HCT116 (cell line): ENCODE measurements around the gene NAA15. TPM values are rescaled to one million over a fixed set of nuclear protein-coding genes. Genes with fewer than 3 reads are reported as not detected.
"Not testable (repeated sequence)": the region's sequence is repeated elsewhere in the genome, so short reads cannot be mapped to it uniquely, and the experiment has no call there.

ENCODE experiments used
- ATAC-seq: fragments of 200-7000 bp; cut with Tn5 transposase; 2 replicates; pipeline ENCODE4 v1.9.1; 2020; ENCODE audit warnings: mild to moderate bottlenecking, moderate library complexity
- BruUV-seq: library from RNA; stranded (reverse); fragments of 400-500 nt; replicated peaks from 2 replicates; lab custom pipeline; 2021; lab: Mats Ljungman, UMichigan
- CTCF ChIA-PET: fragments of 300-600 bp; sonication (Branson Sonifier 250); formaldehyde crosslinking; loops from one replicate; lab custom pipeline; 2021; ENCODE audit warnings: antibody characterized with exemption; lab: Charles Lee
- POLR2A ChIA-PET: fragments of 300-600, 350-600 bp; sonication (Branson Sonifier 250); formaldehyde crosslinking; loops from one replicate; lab custom pipeline; 2021; ENCODE audit warnings: antibody characterized with exemption; lab: Charles Lee
- RAD21 ChIA-PET, 2 experiments: fragments of 300-600 bp; sonication (Branson Sonifier 250); formaldehyde crosslinking; loops; one replicate each; lab custom pipeline; 2023; ENCODE audit warnings: low total read pairs in 2 of 2; ENCODE audit not compliant: uncharacterized antibody in 2 of 2, unreplicated experiment in 2 of 2, low non-redundant PET in 1 of 2; lab: Charles Lee
- DNase-seq: peaks from one replicate; pipeline ENCODE4 v3.0.0-alpha.2; 2010; ENCODE audit warnings: low read depth, low spot score
- H2AFZ ChIP-seq: fragments of 200-600 bp; shearing (Covaris generic), sonication (generic); 2 replicates; pipeline ENCODE4 v1.6.1; 2017; ENCODE audit warnings: low read depth, mixed run types, mixed read lengths, antibody characterized with exemption, low read length; ENCODE audit not compliant: poor library complexity, severe bottlenecking
- H3K27ac ChIP-seq: 2 replicates; pipeline ENCODE4 v1.5.1; 2012; ENCODE audit warnings: low read depth, low read length
- H3K27me3 ChIP-seq: fragments of 200-600 bp; sonication (generic); 2 replicates; pipeline ENCODE4 v1.6.1; 2016; ENCODE audit warnings: mixed run types, low read length, mixed read lengths; ENCODE audit not compliant: insufficient read depth
- H3K36me3 ChIP-seq, 2 experiments: fragments of 200-500 bp in 1 of 2; fragments of 200-600 bp in 1 of 2; sonication (Bioruptor generic) in 1 of 2; sonication (generic) in 1 of 2; 2 replicates each; pipeline versions ENCODE4 v1.5.1 to v1.6.1; 2014 to 2016; ENCODE audit warnings: low read length in 2 of 2, inconsistent platforms in 1 of 2, mixed read lengths in 1 of 2, mixed run types in 1 of 2; ENCODE audit not compliant: insufficient read depth in 2 of 2, control insufficient read depth in 1 of 2
- H3K4me1 ChIP-seq, 2 experiments: fragments of 200-600 bp in 1 of 2; sonication (generic) in 1 of 2; 2 replicates each; pipeline versions ENCODE4 v1.5.1 to v1.6.1; 2012 to 2017; ENCODE audit warnings: low read length in 2 of 2, inconsistent platforms in 1 of 2, mild to moderate bottlenecking in 1 of 2, mixed read lengths in 1 of 2, mixed run types in 1 of 2, moderate library complexity in 1 of 2; ENCODE audit not compliant: insufficient read depth in 2 of 2, control insufficient read depth in 1 of 2
- H3K4me2 ChIP-seq: fragments of 200-600 bp; sonication (generic); 2 replicates; pipeline ENCODE4 v1.6.1; 2017; ENCODE audit warnings: mixed run types, low read length, mixed read lengths
- H3K4me3 ChIP-seq, 2 experiments: fragments of 200-600 bp in 1 of 2; sonication (generic) in 1 of 2; replicated peaks in 1 of 2; 2 replicates each; pipeline ENCODE4 v1.5.1; 2011 to 2016; ENCODE audit warnings: low read length in 2 of 2, control low read depth in 1 of 2, low read depth in 1 of 2, mild to moderate bottlenecking in 1 of 2, mixed read lengths in 1 of 2, mixed run types in 1 of 2
- H3K79me2 ChIP-seq: fragments of 200-600 bp; sonication (generic); 2 replicates; pipeline ENCODE4 v1.6.1; 2017; ENCODE audit warnings: mild to moderate bottlenecking, mixed run types, low read length, moderate library complexity, mixed read lengths; ENCODE audit not compliant: insufficient read depth
- H3K9ac ChIP-seq: fragments of 200-600 bp; sonication (generic); 2 replicates; pipeline ENCODE4 v1.6.1; 2016; ENCODE audit warnings: low read length, mixed read lengths
- H3K9me2 ChIP-seq: fragments of 200-600 bp; sonication (generic), shearing (Covaris generic); 2 replicates; pipeline ENCODE4 v1.6.1; 2017; ENCODE audit warnings: mixed run types, mild to moderate bottlenecking, moderate library complexity; ENCODE audit not compliant: insufficient read depth
- H3K9me3 ChIP-seq, 2 experiments: fragments of 200-500 bp in 1 of 2; fragments of 200-600 bp in 1 of 2; sonication (Bioruptor generic) in 1 of 2; sonication (generic) in 1 of 2; 2 replicates each; pipeline ENCODE4 v1.6.1; 2014 to 2017; ENCODE audit warnings: low read length in 2 of 2, mixed read lengths in 2 of 2, inconsistent platforms in 1 of 2, low read depth in 1 of 2, mild to moderate bottlenecking in 1 of 2, mixed run types in 1 of 2, moderate library complexity in 1 of 2; ENCODE audit not compliant: control insufficient read depth in 1 of 2, insufficient read depth in 1 of 2
- H4K20me1 ChIP-seq: fragments of 200-600 bp; sonication (generic), shearing (Covaris generic); 2 replicates; pipeline ENCODE4 v1.6.1; 2017; ENCODE audit warnings: mixed run types, mild to moderate bottlenecking, moderate library complexity; ENCODE audit not compliant: insufficient read depth
- CBX3 ChIP-seq: IDR thresholded peaks from 2 replicates; pipeline ENCODE4 v1.6.1; 2012; ENCODE audit warnings: low read depth
- CEBPB ChIP-seq: IDR thresholded peaks from 2 replicates; pipeline ENCODE4 v1.6.1; 2012; ENCODE audit warnings: low read depth
- ELF1 ChIP-seq: IDR thresholded peaks from 2 replicates; pipeline ENCODE4 v1.6.1; 2012; ENCODE audit warnings: low read depth, borderline replicate concordance
- POLR2AphosphoS5 ChIP-seq: IDR thresholded peaks from 2 replicates; pipeline ENCODE4 v1.6.1; 2011; ENCODE audit warnings: mild to moderate bottlenecking, low read depth, low read length, moderate library complexity
- RAD21 ChIP-seq: IDR thresholded peaks from 2 replicates; pipeline ENCODE4 v1.6.1; 2012; ENCODE audit warnings: low read depth, mild to moderate bottlenecking
- SIN3A ChIP-seq: IDR thresholded peaks from 2 replicates; pipeline ENCODE4 v1.6.1; 2012; ENCODE audit warnings: low read depth
- SP1 ChIP-seq: IDR thresholded peaks from 2 replicates; pipeline ENCODE4 v1.6.1; 2012; ENCODE audit warnings: low read depth
- SRF ChIP-seq: IDR thresholded peaks from 2 replicates; pipeline ENCODE4 v1.6.1; 2012; ENCODE audit warnings: low read depth
- TCF7L2 ChIP-seq: IDR thresholded peaks from 2 replicates; pipeline ENCODE4 v1.7.0; 2011; ENCODE audit warnings: borderline replicate concordance, inconsistent platforms; ENCODE audit not compliant: insufficient read depth, insufficient read length; ENCODE audit errors: extremely low read depth
- ZFX ChIP-seq: fragments of 450-650 bp; IDR thresholded peaks from 2 replicates; pipeline ENCODE4 v1.6.1; 2017
- ZNF274 ChIP-seq: fragments of 200-500 bp; sonication (Bioruptor generic); IDR thresholded peaks from 2 replicates; pipeline ENCODE4 v1.6.1; 2014; ENCODE audit warnings: mild to moderate bottlenecking, low read depth, low read length, inconsistent platforms
- intact Hi-C: fragments of 100-400 bp; cut with micrococcal nuclease; formaldehyde crosslinking; loops from 2 replicates; pipeline ENCODE4 v1.10.0; 2022
- total RNA-seq: library from RNA; stranded (reverse); gene quantifications from one replicate; pipeline ENCODE4 v1.2.1, GENCODE V29; 2021; ENCODE audit not compliant: unreplicated experiment
- TF ChIP-seq, protein P1 (sequence below): IDR thresholded peaks from 2 replicates; pipeline ENCODE4 v1.6.1; 2012

NAA15 gene
- total RNA-seq, 1 experiment from 2014 or later = 79.7 TPM

DNA sequence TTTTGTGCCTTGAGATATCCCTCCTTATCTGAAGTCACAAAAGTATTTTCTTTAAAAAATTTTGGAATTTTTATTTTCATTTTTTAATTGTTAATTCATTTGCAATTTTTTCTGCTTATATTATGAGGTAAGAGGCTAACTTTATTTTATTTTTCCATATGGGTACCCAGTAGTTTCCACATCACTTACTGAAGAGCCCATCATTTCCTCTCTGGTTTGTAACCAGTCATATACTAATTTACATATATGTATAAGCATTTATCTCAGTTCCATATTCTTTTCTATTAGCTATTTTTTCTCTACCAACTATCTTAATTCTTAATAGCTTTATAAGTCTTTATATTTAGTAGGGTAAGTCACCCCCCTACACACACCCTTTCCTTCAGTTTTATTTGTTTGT lies 48.3 kb upstream of the NAA15 start:
- DNase-seq = no peak
- intact Hi-C loops = no loop called here
- Histone ChIP-seq H3K4me3 (no peak overlapping the region), H3K79me2 (no peaks in the 10 kb centered on the region), H3K9me3 (no peaks in the 10 kb centered on the region), H2AFZ (no peak overlapping the region), H3K4me1 (no peaks in the 10 kb centered on the region), H3K9me2 (no peaks in the 10 kb centered on the region), H3K9ac (no peak overlapping the region), H3K36me3 (no peaks in the 10 kb centered on the region), H3K4me2 (no peak overlapping the region), H3K27ac (no peak overlapping the region), H4K20me1 (no peaks in the 10 kb centered on the region), H3K27me3 (no peaks in the 10 kb centered on the region)
- POLR2A ChIA-PET = no interaction called here
- CTCF ChIA-PET = no interaction called here
- TF ChIP-seq CEBPB (no peak), ZFX (no peak), ELF1 (no peak), POLR2AphosphoS5 (no peak), SIN3A (no peak), SP1 (no peak), TCF7L2 (no peak), ZNF274 (no peak)
- no peak for ATAC-seq
- BruUV-seq = no TSS peak
- RAD21 ChIA-PET = no interaction called here

DNA sequence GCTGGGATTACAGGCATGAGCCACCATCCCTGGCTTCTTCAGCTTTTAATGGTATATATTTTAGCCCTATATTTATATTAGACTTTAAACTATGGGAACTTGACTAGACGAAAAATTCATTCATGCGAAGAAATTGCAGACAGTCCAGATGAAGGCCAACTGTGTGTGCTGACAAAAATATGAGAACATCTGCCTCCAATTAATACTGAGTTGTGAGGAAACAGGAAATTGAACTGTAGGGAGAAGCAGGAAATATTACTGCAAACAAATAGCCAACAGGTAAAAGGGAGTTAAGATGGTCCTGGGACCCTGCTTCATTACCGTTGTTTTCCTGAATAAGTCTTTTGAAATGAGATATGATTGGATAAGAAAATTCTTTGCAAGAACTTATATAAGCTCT lies 47.6 kb upstream of the NAA15 start:
- H2AFZ ChIP-seq = peak overlapping the region; percentile 11
- DNase-seq = no peak
- no peak overlapping the region for H3K9ac ChIP-seq
- ChIA-PET CTCF (no interaction called here), RAD21 (no interaction called here)
- H3K9me2 ChIP-seq = no peaks in the 10 kb centered on the region
- H3K27me3 ChIP-seq = no peaks in the 10 kb centered on the region
- H3K9me3 ChIP-seq = no peaks in the 10 kb centered on the region
- no peaks in the 10 kb centered on the region for H4K20me1 ChIP-seq
- intact Hi-C loops = no loop called here
- no TSS peak for BruUV-seq
- no peaks in the 10 kb centered on the region for H3K79me2 ChIP-seq
- H3K36me3 ChIP-seq = no peaks in the 10 kb centered on the region
- TF ChIP-seq ZFX (no peak), SRF (no peak), RAD21 (no peak), TCF7L2 (no peak), CBX3 (no peak)
- TF ChIP-seq, protein P1, sequence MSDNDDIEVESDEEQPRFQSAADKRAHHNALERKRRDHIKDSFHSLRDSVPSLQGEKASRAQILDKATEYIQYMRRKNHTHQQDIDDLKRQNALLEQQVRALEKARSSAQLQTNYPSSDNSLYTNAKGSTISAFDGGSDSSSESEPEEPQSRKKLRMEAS = no peak
- TF ChIP-seq, all 23 proteins: peak for 0
- POLR2A ChIA-PET = no interaction called here
- H3K4me1 ChIP-seq = no peaks in the 10 kb centered on the region
- H3K4me2 ChIP-seq = no peak overlapping the region
- no peak for ATAC-seq
- no peak overlapping the region for H3K27ac ChIP-seq
- H3K4me3 ChIP-seq = no peak overlapping the region

DNA sequence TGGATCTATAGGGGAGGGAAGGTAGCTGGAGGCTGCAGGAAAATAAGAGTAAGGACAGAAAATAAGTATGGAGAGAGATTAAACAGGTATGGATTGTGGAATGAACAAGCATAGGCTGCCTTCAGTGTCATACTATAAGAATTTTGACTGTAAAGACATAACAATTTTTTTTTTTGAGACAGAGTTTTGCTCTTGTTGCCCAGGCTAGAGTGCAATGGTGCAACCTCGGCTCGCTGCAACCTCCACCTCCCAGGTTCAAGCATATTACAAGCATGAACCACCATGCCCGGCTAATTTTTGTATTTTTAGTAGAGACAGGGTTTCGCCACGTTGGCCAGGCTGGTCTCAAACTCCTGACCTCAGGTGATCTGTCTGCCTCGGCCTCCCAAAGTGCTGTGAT lies 45.7 kb upstream of the NAA15 start:
- H3K9me3 ChIP-seq, ATAC-seq, H3K4me1 ChIP-seq, intact Hi-C loops, H3K79me2 ChIP-seq, H3K27ac ChIP-seq, RAD21 ChIA-PET, H3K9ac ChIP-seq, BruUV-seq, POLR2A ChIA-PET, H3K4me2 ChIP-seq, H3K4me3 ChIP-seq, H3K36me3 ChIP-seq, H4K20me1 ChIP-seq, CTCF ChIA-PET, H3K27me3 ChIP-seq, DNase-seq, H3K9me2 ChIP-seq, H2AFZ ChIP-seq: not testable (repeated sequence)
